H1 (cell line): ENCODE measurements around the gene RPP14.

Experiments used
- EGR1 ChIP-seq: IDR thresholded peaks from 2 replicates; pipeline ENCODE4 v1.6.1; 2011; ENCODE audit warnings: low read depth, low read length, borderline replicate concordance
- TF ChIP-seq, protein P1 (sequence below): IDR thresholded peaks from 2 replicates; pipeline ENCODE4 v1.6.1; 2012; ENCODE audit warnings: inconsistent platforms

DNA sequence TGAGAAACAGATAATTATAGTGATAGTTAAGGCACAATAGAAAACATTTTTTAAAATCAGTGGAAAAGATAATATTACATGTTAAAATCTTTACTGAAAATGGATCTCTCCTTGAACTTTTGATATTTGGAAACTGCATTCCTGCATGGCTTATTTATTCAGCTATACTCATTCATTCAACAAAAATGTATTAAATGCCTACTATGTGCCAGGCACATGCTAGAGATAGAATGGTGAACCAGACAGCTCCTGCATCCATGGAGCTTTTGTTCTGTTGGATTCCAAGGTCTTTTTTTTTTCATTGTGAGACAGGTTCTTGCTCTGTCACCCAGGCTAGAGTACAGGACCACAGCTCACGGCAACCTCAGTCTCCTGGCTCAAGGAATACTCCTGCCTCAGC, 31.1 kb downstream of the RPP14 start:
- TF ChIP-seq EGR1 = no peak
- TF ChIP-seq, protein P1, sequence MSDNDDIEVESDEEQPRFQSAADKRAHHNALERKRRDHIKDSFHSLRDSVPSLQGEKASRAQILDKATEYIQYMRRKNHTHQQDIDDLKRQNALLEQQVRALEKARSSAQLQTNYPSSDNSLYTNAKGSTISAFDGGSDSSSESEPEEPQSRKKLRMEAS = no peak
